HFF-Myc (cell line): ENCODE data around the gene UGGT1.

Experiments
- DNase-seq: peaks from one replicate; pipeline ENCODE4 v3.0.0-alpha.2; 2011; ENCODE audit warnings: low read depth; ENCODE audit errors: extremely low read depth
- H3K4me3 ChIP-seq: replicated peaks from 2 replicates; pipeline ENCODE4 v1.5.1; 2011; ENCODE audit warnings: low read depth, mild to moderate bottlenecking, control low read depth, low read length
- TF ChIP-seq, protein P1 (sequence below): IDR thresholded peaks from 2 replicates; pipeline ENCODE4 v1.5.1; 2012; ENCODE audit warnings: mild to moderate bottlenecking, low read depth, low read length, control low read depth; ENCODE audit errors: missing control alignments

The UGGT1 gene

DNA sequence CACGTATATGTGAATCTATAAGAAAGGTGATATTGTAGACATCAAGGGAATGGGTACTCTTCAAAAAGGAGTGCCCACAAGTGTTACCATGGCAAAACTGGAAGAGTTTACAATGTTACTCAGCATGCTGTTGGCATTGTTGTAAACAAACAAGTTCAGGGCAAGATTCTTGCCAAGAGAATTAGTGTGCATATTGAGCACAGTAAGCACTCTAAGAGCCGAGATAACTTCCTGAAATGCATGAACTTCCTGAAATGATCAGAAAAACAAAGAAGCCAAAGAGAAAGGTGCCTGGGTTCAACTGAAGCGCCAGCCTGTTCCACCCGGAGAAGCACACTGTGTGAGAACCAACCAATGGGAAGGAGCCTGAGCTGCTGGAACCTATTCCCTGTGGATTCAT lies 126.7 kb downstream of the UGGT1 start:
- TF ChIP-seq, protein P1, sequence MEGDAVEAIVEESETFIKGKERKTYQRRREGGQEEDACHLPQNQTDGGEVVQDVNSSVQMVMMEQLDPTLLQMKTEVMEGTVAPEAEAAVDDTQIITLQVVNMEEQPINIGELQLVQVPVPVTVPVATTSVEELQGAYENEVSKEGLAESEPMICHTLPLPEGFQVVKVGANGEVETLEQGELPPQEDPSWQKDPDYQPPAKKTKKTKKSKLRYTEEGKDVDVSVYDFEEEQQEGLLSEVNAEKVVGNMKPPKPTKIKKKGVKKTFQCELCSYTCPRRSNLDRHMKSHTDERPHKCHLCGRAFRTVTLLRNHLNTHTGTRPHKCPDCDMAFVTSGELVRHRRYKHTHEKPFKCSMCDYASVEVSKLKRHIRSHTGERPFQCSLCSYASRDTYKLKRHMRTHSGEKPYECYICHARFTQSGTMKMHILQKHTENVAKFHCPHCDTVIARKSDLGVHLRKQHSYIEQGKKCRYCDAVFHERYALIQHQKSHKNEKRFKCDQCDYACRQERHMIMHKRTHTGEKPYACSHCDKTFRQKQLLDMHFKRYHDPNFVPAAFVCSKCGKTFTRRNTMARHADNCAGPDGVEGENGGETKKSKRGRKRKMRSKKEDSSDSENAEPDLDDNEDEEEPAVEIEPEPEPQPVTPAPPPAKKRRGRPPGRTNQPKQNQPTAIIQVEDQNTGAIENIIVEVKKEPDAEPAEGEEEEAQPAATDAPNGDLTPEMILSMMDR: no peak
- no peak overlapping the region for H3K4me3 ChIP-seq
- DNase-seq: no peak

DNA sequence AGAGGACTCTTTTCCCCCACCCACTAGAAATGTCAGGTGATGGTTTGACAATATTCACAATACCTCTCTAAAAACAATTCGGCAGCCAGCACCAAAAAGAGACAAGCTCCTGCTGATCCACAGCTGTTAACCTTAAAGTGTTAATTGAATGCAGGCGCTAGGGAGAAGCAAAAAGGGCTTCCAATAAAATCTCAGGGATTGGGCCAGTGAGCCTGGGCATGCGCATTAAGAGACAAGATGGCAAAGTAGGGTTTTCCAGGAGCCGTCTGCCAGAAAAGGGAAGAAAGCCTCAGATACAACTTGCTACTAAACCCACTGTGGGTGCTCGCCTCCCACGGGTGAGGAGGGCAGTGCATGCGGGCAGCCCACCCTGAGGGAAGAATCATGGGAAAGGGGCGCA lies 128.9 kb downstream of the UGGT1 start:
- TF ChIP-seq, protein P1: no peak

DNA sequence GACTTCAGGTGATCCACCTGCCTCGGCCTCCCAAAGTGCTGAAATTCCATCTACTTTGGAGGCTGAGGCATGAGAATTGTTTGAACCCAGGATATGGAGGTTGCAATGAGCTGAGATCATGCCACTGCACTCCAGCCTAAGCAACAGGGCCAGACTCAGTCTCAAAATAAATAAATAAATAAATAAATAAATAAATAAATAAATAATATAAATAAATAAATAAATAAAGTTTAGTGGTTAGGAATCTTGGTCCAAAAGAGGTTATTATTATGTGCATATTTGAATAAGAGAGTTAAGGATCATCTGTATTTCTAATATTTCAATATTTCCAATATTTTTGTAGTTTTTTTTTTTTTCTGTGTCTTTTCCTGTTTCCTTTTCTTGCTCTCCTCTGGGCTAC lies 136.9 kb downstream of the UGGT1 start:
- TF ChIP-seq, protein P1: no peak
- no peak for DNase-seq
- H3K4me3 ChIP-seq: no peak overlapping the region

More for the DNA sequence above, 128.9 kb downstream of the UGGT1 start:
- no peak for DNase-seq
- H3K4me3 ChIP-seq: no peak overlapping the region

DNA sequence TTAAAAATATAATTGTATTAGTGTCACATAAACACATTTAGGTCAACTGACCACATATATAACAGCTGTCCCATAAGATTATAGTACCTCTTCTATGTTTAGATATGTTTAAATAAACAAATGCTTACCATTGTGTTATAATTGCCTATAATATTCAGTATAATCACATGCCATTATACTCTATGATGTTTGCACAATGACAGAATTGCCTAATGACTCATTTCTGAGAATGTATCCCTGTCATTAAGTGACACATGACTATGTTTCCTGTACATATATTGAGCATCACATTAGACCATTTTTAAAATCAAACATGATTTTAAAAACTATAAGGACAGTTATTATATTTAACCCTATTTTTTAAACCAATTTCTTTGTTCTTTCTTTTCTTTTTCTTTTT lies 137.9 kb downstream of the UGGT1 start:
- H3K4me3 ChIP-seq: no peak overlapping the region
- DNase-seq: no peak
- TF ChIP-seq, protein P1: no peak

DNA sequence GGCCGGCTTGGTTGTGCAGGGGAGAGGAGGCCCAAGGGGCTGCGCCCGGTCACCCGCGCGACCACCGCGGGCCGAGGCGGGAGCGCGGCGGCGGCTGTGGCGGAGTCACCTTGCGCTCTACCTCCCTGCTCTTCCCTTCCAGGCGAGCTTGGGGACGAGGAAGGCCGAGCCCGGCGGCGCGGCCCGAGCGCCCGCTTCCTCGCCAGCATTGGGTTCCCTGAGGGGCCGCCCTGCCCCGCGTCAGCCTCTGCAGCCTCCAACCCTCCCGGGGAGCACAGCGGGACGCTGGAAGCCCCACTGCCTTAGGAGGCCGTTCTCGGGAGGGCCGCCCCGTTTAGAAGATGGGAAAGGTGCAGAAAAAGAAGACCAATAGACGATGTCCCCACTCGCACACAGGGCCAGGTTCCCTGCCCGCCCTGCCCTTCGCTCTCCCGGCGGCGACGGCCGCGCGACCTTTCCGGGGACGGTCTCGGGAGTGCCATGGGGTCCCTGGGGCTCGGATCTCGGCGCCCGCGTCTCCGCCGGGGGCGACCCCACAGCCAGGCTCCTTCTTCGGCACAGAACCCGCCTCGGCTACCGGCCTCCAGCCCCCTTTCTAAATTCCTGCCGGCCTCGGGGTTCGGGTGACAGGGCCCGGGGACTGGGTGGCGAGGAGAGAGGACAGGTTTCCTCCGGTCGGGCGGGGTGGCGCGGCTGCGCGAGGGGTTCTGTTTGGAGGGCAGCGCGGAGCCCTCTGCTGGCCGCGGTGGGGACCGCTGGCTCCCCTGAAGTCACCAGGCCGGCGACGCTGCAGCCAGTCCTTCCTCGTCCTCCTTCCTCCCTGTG lies 142.2 kb downstream of the UGGT1 start:
- peak; percentile 14 for DNase-seq

DNA sequence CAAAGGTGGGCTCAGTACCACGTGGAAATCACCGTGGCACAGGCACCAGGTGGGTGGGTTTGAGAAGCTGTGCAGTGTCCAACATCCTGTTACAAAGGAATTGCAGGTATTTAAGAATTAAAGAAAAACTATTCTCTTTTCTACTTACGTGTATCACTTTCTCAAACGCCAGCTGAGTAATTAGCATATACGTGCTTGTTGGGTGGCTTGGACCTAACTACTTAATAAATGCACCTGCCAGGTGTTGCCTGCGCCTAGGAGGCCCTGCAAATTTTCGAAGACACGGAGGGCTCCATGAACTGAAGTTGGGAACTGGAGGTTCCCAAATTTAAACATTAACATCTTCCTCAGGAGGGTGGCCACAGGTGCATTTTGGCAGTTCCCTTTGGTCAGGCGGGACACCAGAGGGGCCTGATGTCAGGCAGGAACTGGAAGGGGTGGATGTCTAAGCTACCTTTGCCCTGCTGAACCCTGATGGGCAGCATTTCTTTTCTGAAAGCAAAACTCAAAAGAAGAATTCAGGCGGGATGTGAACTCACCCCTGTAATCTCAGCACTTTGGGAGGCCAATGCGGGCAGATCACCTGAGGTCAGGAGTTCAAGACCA lies 142.9 kb downstream of the UGGT1 start:
- H3K4me3 ChIP-seq: peak overlapping the region; percentile 59
- no peak for DNase-seq
- TF ChIP-seq, protein P1: no peak

More for the DNA sequence above, 142.2 kb downstream of the UGGT1 start:
- H3K4me3 ChIP-seq: peak overlapping the region; percentile 59
- TF ChIP-seq, protein P1: peak; percentile 83

DNA sequence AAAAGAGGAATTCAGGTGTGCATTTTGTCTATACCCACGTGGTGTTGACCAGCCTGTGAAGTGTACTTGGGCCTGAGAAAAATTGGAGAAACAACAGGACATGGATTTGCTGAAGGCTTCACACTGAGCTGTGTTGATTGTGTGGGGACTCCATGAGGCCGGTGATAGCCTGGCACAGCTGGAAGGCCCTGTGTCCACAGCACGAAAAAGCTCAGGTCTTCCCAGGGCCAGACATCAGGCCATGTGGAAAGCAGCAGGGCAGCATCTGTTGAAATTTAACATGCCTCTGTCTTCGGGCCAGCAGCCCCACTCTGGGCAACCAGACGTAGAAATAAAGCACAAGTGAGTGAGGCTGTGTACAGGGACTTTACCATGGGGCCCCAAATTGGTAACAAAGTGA lies 143.6 kb downstream of the UGGT1 start:
- no peak for DNase-seq
- TF ChIP-seq, protein P1: no peak
- no peak overlapping the region for H3K4me3 ChIP-seq
